Hepatocyte (in vitro differentiated cells): ENCODE measurements around the gene HYI. TPM values are rescaled to one million over a fixed set of nuclear protein-coding genes. Genes with fewer than 3 reads are reported as not detected.
A peak's percentile ranks its signal among the peaks of the same experiment; 100 is the strongest.
"Not testable (repeated sequence)": the region's sequence is repeated elsewhere in the genome, so short reads cannot be mapped to it uniquely, and the experiment has no call there.

Experiments used
- DNase-seq: peaks from one replicate; pipeline ENCODE4 v3.0.0-alpha.2; 2016; ENCODE audit warnings: low spot score
- H2AFZ ChIP-seq: fragments of 200-600 bp; sonication (generic); 2 replicates; pipeline ENCODE4 v1.6.0; 2016; ENCODE audit warnings: antibody characterized with exemption, mild to moderate bottlenecking
- H3K27ac ChIP-seq: fragments of 200-600 bp; sonication (generic); 2 replicates; pipeline ENCODE4 v1.5.1; 2016; ENCODE audit warnings: mild to moderate bottlenecking
- H3K27me3 ChIP-seq: fragments of 200-600 bp; sonication (generic); 2 replicates; pipeline ENCODE4 v1.6.1; 2016
- H3K36me3 ChIP-seq: fragments of 200-600 bp; sonication (generic); replicated peaks from 2 replicates; pipeline ENCODE4 v1.5.1; 2016; ENCODE audit warnings: low read depth; ENCODE audit not compliant: insufficient read depth
- H3K4me1 ChIP-seq: fragments of 200-600 bp; sonication (generic); 2 replicates; pipeline ENCODE4 v1.5.1; 2016; ENCODE audit warnings: mild to moderate bottlenecking, moderate library complexity; ENCODE audit not compliant: insufficient read depth
- H3K4me2 ChIP-seq: fragments of 200-600 bp; sonication (generic); 2 replicates; pipeline ENCODE4 v1.6.0; 2016
- H3K4me3 ChIP-seq: fragments of 200-600 bp; sonication (generic); 2 replicates; pipeline ENCODE4 v1.5.1; 2016; ENCODE audit warnings: mild to moderate bottlenecking
- H3K79me2 ChIP-seq: fragments of 200-600 bp; sonication (generic); 2 replicates; pipeline ENCODE4 v1.6.0; 2017; ENCODE audit warnings: mild to moderate bottlenecking
- H3K9me2 ChIP-seq: fragments of 200-600 bp; sonication (generic); replicated peaks from 2 replicates; pipeline ENCODE4 v1.6.0; 2017; ENCODE audit warnings: mild to moderate bottlenecking; ENCODE audit not compliant: insufficient read depth
- H3K9me3 ChIP-seq: fragments of 200-600 bp; sonication (generic); 2 replicates; pipeline ENCODE4 v1.5.1; 2016; ENCODE audit warnings: low read depth, mild to moderate bottlenecking
- H4K20me1 ChIP-seq: fragments of 200-600 bp; sonication (generic); 2 replicates; pipeline ENCODE4 v1.6.0; 2016; ENCODE audit warnings: mild to moderate bottlenecking; ENCODE audit not compliant: insufficient read depth, poor library complexity, severe bottlenecking
- EZH2 ChIP-seq: fragments of 200-600 bp; sonication (generic); IDR thresholded peaks from 2 replicates; pipeline ENCODE4 v1.6.1; 2016; ENCODE audit warnings: antibody characterized with exemption, mild to moderate bottlenecking, borderline replicate concordance
- EZH2phosphoT487 ChIP-seq: fragments of 200-600 bp; sonication (generic); IDR thresholded peaks from one replicate; pipeline ENCODE4 v1.6.1; 2018; ENCODE audit warnings: antibody characterized with exemption, mild to moderate bottlenecking, low read depth, moderate library complexity; ENCODE audit not compliant: unreplicated experiment, severe bottlenecking
- WGBS: methylation state at CpG from one replicate; pipeline ENCODE4 v1.1.6; 2016; ENCODE audit warnings: low lambda C conversion rate; ENCODE audit errors: missing lambda C conversion rate; 5-methylcytosine and 5-hydroxymethylcytosine counted together
- polyA plus RNA-seq: library from polyadenylated mRNA; unstranded; fragments of >200 nt; fragmentation: Nextera tagmentation; extraction: Ambion mirVana; gene quantifications from 2 replicates; pipeline ENCODE4 v1.2.1, GENCODE V29; 2016
- total RNA-seq: library from RNA; depleted of rRNA; stranded (reverse); fragments of >200 nt; gene quantifications from 2 replicates; pipeline ENCODE4 v1.2.3, GENCODE V29; 2014
- TF ChIP-seq, protein P1 (sequence below): fragments of 200-600 bp; sonication (generic); IDR thresholded peaks from 2 replicates; pipeline ENCODE4 v1.5.1; 2016; ENCODE audit warnings: antibody characterized with exemption, mild to moderate bottlenecking; ENCODE audit not compliant: poor library complexity

HYI gene
- total and polyA plus RNA-seq, 2 experiments from 2014 or later = 30.7 to 37.5 TPM

DNA sequence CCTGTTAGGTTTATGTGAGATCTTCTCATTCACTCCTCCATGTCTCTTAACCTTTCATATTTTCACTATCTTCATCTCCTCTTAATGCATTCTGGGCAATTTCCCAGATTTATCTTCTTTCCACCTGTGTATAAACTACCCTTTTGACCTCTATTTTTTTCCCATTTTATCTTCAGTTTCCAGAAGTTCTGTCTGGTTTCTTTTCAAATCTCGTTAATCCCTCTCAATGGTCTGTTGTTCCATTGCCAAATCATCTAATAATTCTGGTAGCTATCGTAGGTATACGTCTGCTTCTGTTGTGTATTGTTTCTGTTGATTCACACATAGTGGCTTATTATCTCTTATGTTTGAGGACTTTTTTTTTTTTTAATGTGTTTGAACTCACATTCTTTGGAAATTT, 25.7 kb upstream of the HYI start:
- no peaks in the 10 kb centered on the region for H3K9me3 ChIP-seq
- H3K4me2 ChIP-seq = no peak overlapping the region
- H3K36me3 ChIP-seq = no peaks in the 10 kb centered on the region
- 85% methylated on average over 3 of the region's 3 CpGs for WGBS
- no peaks in the 10 kb centered on the region for H3K79me2 ChIP-seq
- no peak overlapping the region for H3K4me3 ChIP-seq
- no peaks in the 10 kb centered on the region for H3K9me2 ChIP-seq
- no peaks in the 10 kb centered on the region for H3K27me3 ChIP-seq
- no peak for TF ChIP-seq EZH2phosphoT487
- TF ChIP-seq EZH2 = no peak
- TF ChIP-seq, protein P1, sequence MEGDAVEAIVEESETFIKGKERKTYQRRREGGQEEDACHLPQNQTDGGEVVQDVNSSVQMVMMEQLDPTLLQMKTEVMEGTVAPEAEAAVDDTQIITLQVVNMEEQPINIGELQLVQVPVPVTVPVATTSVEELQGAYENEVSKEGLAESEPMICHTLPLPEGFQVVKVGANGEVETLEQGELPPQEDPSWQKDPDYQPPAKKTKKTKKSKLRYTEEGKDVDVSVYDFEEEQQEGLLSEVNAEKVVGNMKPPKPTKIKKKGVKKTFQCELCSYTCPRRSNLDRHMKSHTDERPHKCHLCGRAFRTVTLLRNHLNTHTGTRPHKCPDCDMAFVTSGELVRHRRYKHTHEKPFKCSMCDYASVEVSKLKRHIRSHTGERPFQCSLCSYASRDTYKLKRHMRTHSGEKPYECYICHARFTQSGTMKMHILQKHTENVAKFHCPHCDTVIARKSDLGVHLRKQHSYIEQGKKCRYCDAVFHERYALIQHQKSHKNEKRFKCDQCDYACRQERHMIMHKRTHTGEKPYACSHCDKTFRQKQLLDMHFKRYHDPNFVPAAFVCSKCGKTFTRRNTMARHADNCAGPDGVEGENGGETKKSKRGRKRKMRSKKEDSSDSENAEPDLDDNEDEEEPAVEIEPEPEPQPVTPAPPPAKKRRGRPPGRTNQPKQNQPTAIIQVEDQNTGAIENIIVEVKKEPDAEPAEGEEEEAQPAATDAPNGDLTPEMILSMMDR = no peak
- DNase-seq = no peak
- peaks cover 12% of the 10 kb centered on the region for H3K4me1 ChIP-seq
- H3K27ac ChIP-seq = no peak overlapping the region
- no peaks in the 10 kb centered on the region for H4K20me1 ChIP-seq
- H2AFZ ChIP-seq = no peak overlapping the region

DNA sequence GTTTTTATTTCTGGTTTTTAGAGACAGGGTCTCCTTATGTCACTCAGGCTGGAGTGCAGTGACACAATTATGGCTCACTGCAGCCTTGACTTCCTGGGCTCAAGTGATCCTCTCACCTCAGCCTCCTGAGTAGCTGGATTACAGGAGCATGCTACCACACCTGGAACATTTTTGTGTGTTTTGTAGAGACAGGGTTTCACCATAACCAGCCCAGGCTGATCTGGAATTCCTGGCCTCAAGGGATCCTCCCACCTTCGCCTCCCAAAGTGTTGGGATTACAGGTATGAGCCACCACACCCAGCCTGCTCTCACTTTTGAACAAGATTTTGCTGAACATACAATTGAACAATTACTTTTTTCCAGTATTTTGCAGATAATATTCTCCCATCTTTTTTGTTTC, 24.0 kb upstream of the HYI start:
- Histone ChIP-seq H3K9me2 (no peaks in the 10 kb centered on the region), H4K20me1 (no peaks in the 10 kb centered on the region), H2AFZ (no peak overlapping the region), H3K4me2 (no peak overlapping the region), H3K79me2 (no peaks in the 10 kb centered on the region), H3K27ac (no peak overlapping the region), H3K36me3 (no peaks in the 10 kb centered on the region), H3K27me3 (no peaks in the 10 kb centered on the region), H3K4me1 (peaks cover 20% of the 10 kb centered on the region), H3K4me3 (no peak overlapping the region), H3K9me3 (no peaks in the 10 kb centered on the region)
- DNase-seq = no peak
- TF ChIP-seq, protein P1 = no peak
- TF ChIP-seq EZH2phosphoT487 (no peak), EZH2 (no peak)
- 92% methylated on average over 1 of the region's 1 CpG for WGBS

DNA sequence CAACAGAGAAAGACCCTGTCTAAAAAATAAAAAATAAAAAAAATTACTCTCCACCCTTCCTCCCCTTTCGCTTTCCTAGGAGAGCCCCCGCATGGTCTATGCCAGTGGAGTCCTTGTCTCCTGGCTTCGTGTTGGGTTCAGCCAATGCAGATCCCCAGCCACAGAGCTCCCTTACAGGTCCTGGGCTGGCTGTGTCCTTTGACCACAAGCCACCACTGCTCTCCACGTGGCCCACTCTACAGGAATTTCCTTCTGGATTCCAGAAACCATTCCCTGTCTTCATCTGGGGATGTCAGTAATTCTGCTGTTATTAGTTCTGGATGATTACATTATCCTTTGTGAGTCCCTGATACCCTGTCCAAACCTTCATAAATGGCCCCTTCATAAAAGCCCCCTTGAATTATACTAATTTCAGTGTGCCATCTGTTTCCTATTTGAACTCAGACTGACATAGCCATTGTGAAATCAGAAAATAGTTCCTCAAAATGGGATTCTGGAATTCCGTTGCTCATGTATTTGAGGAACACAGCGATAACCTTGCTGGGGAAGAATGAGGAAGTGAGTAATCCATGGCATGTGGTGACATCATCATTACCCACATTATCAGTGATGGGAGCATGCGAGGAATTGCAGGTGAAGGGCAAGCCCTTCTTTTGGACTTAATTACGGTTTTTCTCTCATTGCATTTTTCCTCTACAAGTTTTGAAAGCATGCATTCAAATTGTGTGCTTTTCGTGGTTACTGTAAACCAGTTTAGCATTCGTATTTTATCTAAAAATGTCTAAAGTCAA, 22.1 kb upstream of the HYI start:
- peak overlapping the region; percentile 74 for H3K27ac ChIP-seq
- H3K79me2 ChIP-seq, DNase-seq, H3K9me3 ChIP-seq, H3K4me2 ChIP-seq, H3K9me2 ChIP-seq, H3K27me3 ChIP-seq, H3K4me3 ChIP-seq, H4K20me1 ChIP-seq, H3K36me3 ChIP-seq, H2AFZ ChIP-seq: not testable (repeated sequence)
- WGBS = 61% methylated on average over 9 of the region's 10 CpGs
- peaks cover 24% of the 10 kb centered on the region for H3K4me1 ChIP-seq

DNA sequence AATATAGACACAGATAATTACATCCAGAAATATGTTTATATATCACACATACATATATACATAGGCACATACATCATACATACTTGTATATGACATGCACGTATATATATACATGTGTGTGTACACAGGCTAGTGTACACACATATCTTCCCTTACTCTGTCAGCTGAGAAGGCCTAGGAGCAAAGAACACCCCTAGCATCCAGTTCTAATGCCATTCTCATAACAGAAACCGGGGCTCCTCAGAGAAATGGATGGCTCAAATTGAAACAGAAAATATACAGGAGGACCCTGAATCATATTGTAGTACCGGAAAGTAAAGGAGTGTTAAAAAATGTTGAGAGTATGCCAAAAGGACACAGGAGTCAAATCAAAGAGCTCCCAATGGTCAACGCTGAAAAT, 19.7 kb upstream of the HYI start:
- Histone ChIP-seq H3K9me2 (no peaks in the 10 kb centered on the region), H3K4me2 (no peak overlapping the region), H3K4me3 (no peak overlapping the region), H3K27ac (peak overlapping the region; percentile 80), H2AFZ (no peak overlapping the region), H4K20me1 (no peaks in the 10 kb centered on the region), H3K9me3 (no peaks in the 10 kb centered on the region), H3K27me3 (no peaks in the 10 kb centered on the region), H3K36me3 (no peaks in the 10 kb centered on the region), H3K79me2 (no peaks in the 10 kb centered on the region), H3K4me1 (peaks cover 24% of the 10 kb centered on the region)
- no peak for TF ChIP-seq EZH2phosphoT487
- TF ChIP-seq EZH2 = no peak
- TF ChIP-seq, protein P1 = no peak
- WGBS = 82% methylated on average over 4 of the region's 4 CpGs
- DNase-seq = no peak

DNA sequence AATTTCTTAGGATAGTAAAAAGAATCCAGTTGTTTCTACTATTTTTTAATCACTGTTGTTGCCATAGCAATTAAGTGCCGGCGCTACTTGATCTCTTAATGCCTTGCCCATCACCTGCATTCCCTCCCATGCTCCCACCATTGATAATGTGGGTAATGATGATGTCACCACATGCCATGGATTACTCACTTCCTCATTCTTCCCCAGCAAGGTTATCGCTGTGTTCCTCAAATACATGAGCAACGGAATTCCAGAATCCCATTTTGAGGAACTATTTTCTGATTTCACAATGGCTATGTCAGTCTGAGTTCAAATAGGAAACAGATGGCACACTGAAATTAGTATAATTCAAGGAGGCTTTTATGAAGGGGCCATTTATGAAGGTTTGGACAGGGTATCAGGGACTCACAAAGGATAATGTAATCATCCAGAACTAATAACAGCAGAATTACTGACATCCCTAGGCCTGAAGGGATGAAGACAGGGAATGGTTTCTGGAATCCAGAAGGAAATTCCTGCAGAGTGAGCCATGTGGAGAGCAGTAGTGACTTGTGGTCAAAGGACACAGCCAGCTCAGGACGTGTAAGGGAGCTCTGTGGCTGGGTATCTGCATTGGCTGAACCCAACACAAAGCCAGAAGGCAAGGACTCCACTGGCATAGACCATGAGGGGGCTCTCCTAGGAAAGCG, 18.9 kb upstream of the HYI start:
- not testable (repeated sequence) for H3K9me3 ChIP-seq, H3K79me2 ChIP-seq, H4K20me1 ChIP-seq, H3K9me2 ChIP-seq, H3K4me2 ChIP-seq, H3K4me3 ChIP-seq, H3K36me3 ChIP-seq, H2AFZ ChIP-seq, H3K27me3 ChIP-seq
- peak; percentile 61 for DNase-seq
- WGBS = 46% methylated on average over 6 of the region's 6 CpGs
- Histone ChIP-seq H3K4me1 (peaks cover 24% of the 10 kb centered on the region), H3K27ac (peak overlapping the region; percentile 80)
